Non-pigmented ciliary epithelial cell (primary cell): ENCODE data around the gene CC2D1A.

Experiments
- DNase-seq: peaks from one replicate; pipeline ENCODE4 v3.0.0-alpha.2; 2010; ENCODE audit warnings: low read depth

The CC2D1A gene

GRCh38 chr19:13937479-13938300 is 31.7 kb downstream of the CC2D1A start:
- no peak for DNase-seq

GRCh38 chr19:13938301-13939064 is 32.5 kb downstream of the CC2D1A start, which contains the start of gene PODNL1:
PODNL1 (minus strand) TSS chr19:13938417; CDS start chr19:13938181, 236 bp downstream.
- DNase-seq = no peak

GRCh38 chr19:13942023-13942684 is 36.2 kb downstream of the CC2D1A start:
- no peak for DNase-seq

GRCh38 chr19:13946414-13946813 is 40.4 kb downstream of the CC2D1A start:
- no peak for DNase-seq

GRCh38 chr19:13951043-13951442 is 45.0 kb downstream of the CC2D1A start:
- DNase-seq = no peak

- DNase-seq = no peak
These were observed 45.8 kb downstream of the CC2D1A start for GRCh38 chr19:13951799-13952153.

GRCh38 chr19:13952154-13952930 is 46.3 kb downstream of the CC2D1A start, which contains the start of gene DCAF15:
DCAF15 (plus strand) TSS chr19:13952509; CDS start chr19:13952513, 4 bp downstream.
- DNase-seq = peak; percentile 98

- no peak for DNase-seq
These were observed 47.0 kb downstream of the CC2D1A start for GRCh38 chr19:13952931-13953531.

GRCh38 chr19:13954185-13954584 is 48.2 kb downstream of the CC2D1A start:
- DNase-seq = no peak

- DNase-seq = no peak
These were observed 49.8 kb downstream of the CC2D1A start for GRCh38 chr19:13955662-13956364.

GRCh38 chr19:13956365-13956744 is 50.4 kb downstream of the CC2D1A start:
- no peak for DNase-seq

GRCh38 chr19:13957051-13957450 is 51.0 kb downstream of the CC2D1A start:
- no peak for DNase-seq

GRCh38 chr19:13958043-13958442 is 52.0 kb downstream of the CC2D1A start:
- no peak for DNase-seq

- no peak for DNase-seq
These were observed 53.4 kb downstream of the CC2D1A start for GRCh38 chr19:13959141-13959961.

- no peak for DNase-seq
These were observed 54.2 kb downstream of the CC2D1A start for GRCh38 chr19:13959962-13960862.

- DNase-seq = no peak
These were observed 55.1 kb downstream of the CC2D1A start for GRCh38 chr19:13960863-13961784.

GRCh38 chr19:13961826-13962698 is 56.1 kb downstream of the CC2D1A start:
- no peak for DNase-seq
